HFFc6 (cell line): Measurements from ENCODE around the gene ADGRV1. TPM values are rescaled to one million over a fixed set of nuclear protein-coding genes. Genes with fewer than 3 reads are reported as not detected.

Source experiments
- DNase-seq: peaks from one replicate; pipeline ENCODE4 v3.0.0-alpha.2; 2018
- H3K27ac Mint-ChIP-seq: 2 replicates; pipeline ENCODE4 v1.8.0; 2020; ENCODE audit warnings: mild to moderate bottlenecking, mixed read lengths
- H3K27me3 Mint-ChIP-seq: 2 replicates; pipeline ENCODE4 v1.8.0; 2021; ENCODE audit warnings: mild to moderate bottlenecking, moderate library complexity, mixed read lengths; ENCODE audit not compliant: insufficient read depth
- H3K36me3 Mint-ChIP-seq: 2 replicates; pipeline ENCODE4 v1.8.0; 2021; ENCODE audit warnings: low read depth, mixed read lengths
- H3K4me1 Mint-ChIP-seq: 2 replicates; pipeline ENCODE4 v1.8.0; 2020; ENCODE audit warnings: low read depth, mixed read lengths
- H3K4me3 Mint-ChIP-seq: 2 replicates; pipeline ENCODE4 v1.8.0; 2020; ENCODE audit warnings: mild to moderate bottlenecking, moderate library complexity, mixed read lengths
- H3K9me3 Mint-ChIP-seq: 2 replicates; pipeline ENCODE4 v1.8.0; 2020; ENCODE audit warnings: mild to moderate bottlenecking, mixed read lengths
- total RNA-seq, 6 experiments: library from RNA; stranded (reverse); fragmentation: NEBNext Ultra II Directional; extraction: Animal tissue kit (Norgen Biotek cat#: 25700); gene quantifications; 2 replicates in 1 of 6; 3 replicates in 5 of 6; pipeline ENCODE4 v1.2.3, GENCODE V29; 2021
- TF ChIP-seq, protein P1 (sequence below): fragments of 200-600 bp; sonication (generic); IDR thresholded peaks from 2 replicates; pipeline ENCODE4 v1.5.0; 2021; ENCODE audit warnings: antibody characterized with exemption, mild to moderate bottlenecking

ADGRV1 gene
- total RNA-seq, 6 experiments from 2014 or later, result not detected

GRCh38 chr5:91092859-91093783, 534.5 kb downstream of the ADGRV1 start:
- H3K9me3 Mint-ChIP-seq, result no peaks in the 10 kb centered on the region
- peaks cover 20% of the 10 kb centered on the region for H3K4me1 Mint-ChIP-seq
- H3K27me3 Mint-ChIP-seq, result no peaks in the 10 kb centered on the region
- H3K4me3 Mint-ChIP-seq, result no peak overlapping the region
- no peak overlapping the region for H3K27ac Mint-ChIP-seq
- no peaks in the 10 kb centered on the region for H3K36me3 Mint-ChIP-seq
- no peak for DNase-seq
- TF ChIP-seq, protein P1, sequence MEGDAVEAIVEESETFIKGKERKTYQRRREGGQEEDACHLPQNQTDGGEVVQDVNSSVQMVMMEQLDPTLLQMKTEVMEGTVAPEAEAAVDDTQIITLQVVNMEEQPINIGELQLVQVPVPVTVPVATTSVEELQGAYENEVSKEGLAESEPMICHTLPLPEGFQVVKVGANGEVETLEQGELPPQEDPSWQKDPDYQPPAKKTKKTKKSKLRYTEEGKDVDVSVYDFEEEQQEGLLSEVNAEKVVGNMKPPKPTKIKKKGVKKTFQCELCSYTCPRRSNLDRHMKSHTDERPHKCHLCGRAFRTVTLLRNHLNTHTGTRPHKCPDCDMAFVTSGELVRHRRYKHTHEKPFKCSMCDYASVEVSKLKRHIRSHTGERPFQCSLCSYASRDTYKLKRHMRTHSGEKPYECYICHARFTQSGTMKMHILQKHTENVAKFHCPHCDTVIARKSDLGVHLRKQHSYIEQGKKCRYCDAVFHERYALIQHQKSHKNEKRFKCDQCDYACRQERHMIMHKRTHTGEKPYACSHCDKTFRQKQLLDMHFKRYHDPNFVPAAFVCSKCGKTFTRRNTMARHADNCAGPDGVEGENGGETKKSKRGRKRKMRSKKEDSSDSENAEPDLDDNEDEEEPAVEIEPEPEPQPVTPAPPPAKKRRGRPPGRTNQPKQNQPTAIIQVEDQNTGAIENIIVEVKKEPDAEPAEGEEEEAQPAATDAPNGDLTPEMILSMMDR, result no peak

DNA sequence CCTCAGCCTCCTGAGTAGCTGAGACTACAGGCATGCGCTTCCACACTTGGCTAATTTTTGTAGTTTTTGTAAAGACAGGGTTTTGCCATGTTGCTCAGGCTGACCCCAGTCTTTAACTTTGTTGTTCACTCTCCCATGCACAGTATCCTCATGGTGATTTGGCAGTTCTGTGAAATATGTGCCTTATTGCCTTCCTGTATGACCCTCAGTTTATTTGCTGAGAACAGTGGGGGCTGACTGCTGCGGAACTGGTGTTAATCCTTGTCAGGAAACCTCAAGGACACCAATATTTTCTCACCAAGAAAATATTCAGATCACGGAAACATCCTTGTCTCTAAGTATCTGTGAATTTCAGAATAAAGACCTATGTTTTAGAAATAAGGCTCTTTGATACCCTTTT, 536.7 kb downstream of the ADGRV1 start:
- TF ChIP-seq, protein P1, result no peak
- H3K9me3 Mint-ChIP-seq, result no peaks in the 10 kb centered on the region
- DNase-seq, result no peak
- peaks cover 2% of the 10 kb centered on the region for H3K27me3 Mint-ChIP-seq
- H3K4me3 Mint-ChIP-seq, result no peak overlapping the region
- peaks cover 20% of the 10 kb centered on the region for H3K4me1 Mint-ChIP-seq
- no peak overlapping the region for H3K27ac Mint-ChIP-seq
- H3K36me3 Mint-ChIP-seq, result no peaks in the 10 kb centered on the region

DNA sequence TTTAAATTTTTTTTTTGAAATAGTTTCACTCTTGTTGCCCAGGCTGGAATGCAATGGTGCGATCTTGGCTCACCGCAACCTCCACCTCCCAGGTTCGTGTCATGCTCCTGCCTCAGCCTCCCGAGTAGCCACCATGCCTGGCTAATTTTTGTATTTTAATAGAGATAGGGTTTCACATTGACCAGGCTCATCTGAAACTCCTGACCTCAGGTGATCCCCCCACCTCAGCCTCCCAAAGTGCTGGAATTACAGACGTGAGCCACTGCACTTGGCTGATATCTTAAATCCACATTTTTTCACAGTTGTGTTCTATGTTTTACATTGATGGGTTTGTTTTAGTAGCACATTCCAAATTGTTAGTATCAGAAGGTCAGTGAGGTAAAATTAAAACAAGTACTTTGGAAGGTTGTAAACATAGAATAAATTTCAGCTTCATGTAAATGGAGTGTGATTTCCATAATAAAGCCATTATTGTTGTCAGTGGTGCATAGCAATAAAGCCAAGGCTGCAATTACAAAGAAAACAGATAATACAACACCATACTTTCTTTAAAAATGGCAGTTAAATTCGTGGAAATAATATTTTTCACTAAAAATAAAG, 537.3 kb downstream of the ADGRV1 start:
- TF ChIP-seq, protein P1, result no peak
- no peak overlapping the region for H3K27ac Mint-ChIP-seq
- DNase-seq, result no peak
- H3K36me3 Mint-ChIP-seq, result no peaks in the 10 kb centered on the region
- H3K4me3 Mint-ChIP-seq, result no peak overlapping the region
- H3K9me3 Mint-ChIP-seq, result no peaks in the 10 kb centered on the region
- peaks cover 20% of the 10 kb centered on the region for H3K4me1 Mint-ChIP-seq
- H3K27me3 Mint-ChIP-seq, result peaks cover 2% of the 10 kb centered on the region

GRCh38 chr5:91098541-91098940, 539.9 kb downstream of the ADGRV1 start:
- H3K4me1 Mint-ChIP-seq, result peaks cover 26% of the 10 kb centered on the region

GRCh38 chr5:91101600-91102379, 543.2 kb downstream of the ADGRV1 start:
- H3K27me3 Mint-ChIP-seq, result peaks cover 2% of the 10 kb centered on the region
- no peaks in the 10 kb centered on the region for H3K9me3 Mint-ChIP-seq
- peak; percentile 72 for DNase-seq
- no peaks in the 10 kb centered on the region for H3K36me3 Mint-ChIP-seq
- H3K4me3 Mint-ChIP-seq, result no peak overlapping the region
- H3K27ac Mint-ChIP-seq, result no peak overlapping the region
- H3K4me1 Mint-ChIP-seq, result peaks cover 6% of the 10 kb centered on the region; the same call in 1 of the 2 replicates
- TF ChIP-seq, protein P1, result peak; percentile 86

More at GRCh38 chr5:91098541-91098940, 539.9 kb downstream of the ADGRV1 start:
- Mint-ChIP-seq H3K27ac (no peak overlapping the region), H3K36me3 (no peaks in the 10 kb centered on the region), H3K27me3 (peaks cover 2% of the 10 kb centered on the region), H3K4me3 (no peak overlapping the region), H3K9me3 (no peaks in the 10 kb centered on the region)
- TF ChIP-seq, protein P1, result no peak
- DNase-seq, result no peak
